Measurements from ENCODE around the gene TMTC4.

TMTC4 gene

GRCh38 chr13:100666124-100666523, 8.5 kb downstream of the TMTC4 start:
- no peak for TF ChIP-seq CTCF (conservative IDR thresholded peaks at IDR 0.05; ENCODE audit: low read length)
- no peak overlapping the region for H3K4me3 ChIP-seq (ENCODE audit: low read length)
- peak; percentile 44 for DNase-seq (ENCODE audit: low read depth)

GRCh38 chr13:100665403-100665802, 9.2 kb downstream of the TMTC4 start:
- no peak for TF ChIP-seq CTCF (conservative IDR thresholded peaks at IDR 0.05; ENCODE audit: low read length)

GRCh38 chr13:100664171-100664900, 10.3 kb downstream of the TMTC4 start:
- TF ChIP-seq CTCF (conservative IDR thresholded peaks at IDR 0.05; ENCODE audit: low read length), result no peak
- H3K4me3 ChIP-seq (ENCODE audit: low read length), result no peak overlapping the region
- no peak for DNase-seq (ENCODE audit: low read depth)

More at GRCh38 chr13:100665403-100665802, 9.2 kb downstream of the TMTC4 start:
- no peak overlapping the region for H3K4me3 ChIP-seq (ENCODE audit: low read length)
- no peak for DNase-seq (ENCODE audit: low read depth)

GRCh38 chr13:100662468-100663211, 12.0 kb downstream of the TMTC4 start:
- TF ChIP-seq CTCF (conservative IDR thresholded peaks at IDR 0.05; ENCODE audit: low read length), result no peak
- no peak overlapping the region for H3K4me3 ChIP-seq (ENCODE audit: low read length)
- DNase-seq (ENCODE audit: low read depth), result no peak

GRCh38 chr13:100660761-100661160, 13.8 kb downstream of the TMTC4 start:
- no peak for DNase-seq (ENCODE audit: low read depth)
- no peak overlapping the region for H3K4me3 ChIP-seq (ENCODE audit: low read length)
- TF ChIP-seq CTCF (conservative IDR thresholded peaks at IDR 0.05; ENCODE audit: low read length), result no peak

- no peak for DNase-seq (ENCODE audit: low read depth)
- no peak for TF ChIP-seq CTCF (conservative IDR thresholded peaks at IDR 0.05; ENCODE audit: low read length)
- no peak overlapping the region for H3K4me3 ChIP-seq (ENCODE audit: low read length)
These were observed 15.0 kb downstream of the TMTC4 start for GRCh38 chr13:100659578-100659977.

- no peak for DNase-seq (ENCODE audit: low read depth)
- H3K4me3 ChIP-seq (ENCODE audit: low read length), result no peak overlapping the region
- TF ChIP-seq CTCF (conservative IDR thresholded peaks at IDR 0.05; ENCODE audit: low read length), result no peak
These were observed 16.2 kb downstream of the TMTC4 start for GRCh38 chr13:100658363-100658762.

Data from AG10803 (cell line).